Vagina (tissue), 2 donors: ENCODE measurements around the gene PLA2G2D.

Experiments
- CTCF ChIP-seq, 3 experiments: fragments of 450-650 bp in 2 of 3; fragments of 200-600 bp in 1 of 3; sonication (generic) in 1 of 3; IDR thresholded peaks; one replicate each; pipeline ENCODE4 v1.5.1; 2017 to 2019; ENCODE audit warnings: antibody characterized with exemption in 3 of 3, mild to moderate bottlenecking in 2 of 3, moderate library complexity in 2 of 3
- POLR2A ChIP-seq, 2 donors: fragments of 450-650 bp; IDR thresholded peaks; one replicate each; pipeline ENCODE4 v1.6.1; 2017; ENCODE audit warnings: antibody characterized with exemption in 2 of 2, mild to moderate bottlenecking in 2 of 2, moderate library complexity in 2 of 2

- TF ChIP-seq CTCF (IDR thresholded peaks at IDR 0.05) = no peak
- no peak for TF ChIP-seq POLR2A (IDR thresholded peaks at IDR 0.05)
Observed at GRCh38 chr1:20115479-20115878, 3.9 kb downstream of the PLA2G2D start.
